Mammary epithelial cell (primary cell): Measurements from ENCODE around the gene SPAG16.

Experiments
- EZH2 ChIP-seq: IDR thresholded peaks from 2 replicates; pipeline ENCODE4 v1.6.1; 2012; ENCODE audit warnings: low read length, inconsistent platforms, borderline replicate concordance
- TF ChIP-seq, protein P1 (sequence below), 2 donors: IDR thresholded peaks in 1 of 2; conservative IDR thresholded peaks in 1 of 2; 2 replicates each; pipeline ENCODE4 v1.5.1; 2011 to 2012; ENCODE audit warnings: inconsistent platforms in 2 of 2, low read length in 2 of 2, mild to moderate bottlenecking in 2 of 2, control low read depth in 1 of 2, low read depth in 1 of 2; ENCODE audit not compliant: insufficient read depth in 1 of 2; ENCODE audit errors: extremely low read depth in 1 of 2

DNA sequence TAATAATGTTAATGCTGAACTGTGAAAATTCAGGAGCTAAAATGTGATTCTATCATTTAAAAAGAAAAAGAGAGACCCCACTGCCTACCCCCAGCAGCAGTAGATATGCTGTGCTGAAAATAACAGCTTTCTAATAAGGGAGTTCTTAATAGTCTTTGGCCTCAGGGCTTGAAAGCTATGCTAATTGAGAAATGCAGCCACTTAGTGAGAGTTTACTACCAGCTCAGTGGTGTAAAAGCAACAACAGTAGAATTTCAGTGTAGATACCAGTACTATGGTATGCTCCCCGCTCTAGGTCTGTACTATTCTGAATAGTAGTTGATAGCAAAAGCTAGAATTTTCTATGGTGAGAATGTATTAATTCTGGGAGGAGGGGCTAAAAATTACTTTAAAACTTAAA, 823.5 kb downstream of the SPAG16 start:
- TF ChIP-seq, protein P1, sequence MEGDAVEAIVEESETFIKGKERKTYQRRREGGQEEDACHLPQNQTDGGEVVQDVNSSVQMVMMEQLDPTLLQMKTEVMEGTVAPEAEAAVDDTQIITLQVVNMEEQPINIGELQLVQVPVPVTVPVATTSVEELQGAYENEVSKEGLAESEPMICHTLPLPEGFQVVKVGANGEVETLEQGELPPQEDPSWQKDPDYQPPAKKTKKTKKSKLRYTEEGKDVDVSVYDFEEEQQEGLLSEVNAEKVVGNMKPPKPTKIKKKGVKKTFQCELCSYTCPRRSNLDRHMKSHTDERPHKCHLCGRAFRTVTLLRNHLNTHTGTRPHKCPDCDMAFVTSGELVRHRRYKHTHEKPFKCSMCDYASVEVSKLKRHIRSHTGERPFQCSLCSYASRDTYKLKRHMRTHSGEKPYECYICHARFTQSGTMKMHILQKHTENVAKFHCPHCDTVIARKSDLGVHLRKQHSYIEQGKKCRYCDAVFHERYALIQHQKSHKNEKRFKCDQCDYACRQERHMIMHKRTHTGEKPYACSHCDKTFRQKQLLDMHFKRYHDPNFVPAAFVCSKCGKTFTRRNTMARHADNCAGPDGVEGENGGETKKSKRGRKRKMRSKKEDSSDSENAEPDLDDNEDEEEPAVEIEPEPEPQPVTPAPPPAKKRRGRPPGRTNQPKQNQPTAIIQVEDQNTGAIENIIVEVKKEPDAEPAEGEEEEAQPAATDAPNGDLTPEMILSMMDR (conservative IDR thresholded peaks at IDR 0.05 in 1 of 2, IDR thresholded peaks at IDR 0.05 in 1 of 2; ENCODE audit: extremely low read depth in 1 of 2, insufficient read depth in 1 of 2, low read depth in 1 of 2, low read length in 2 of 2): no peak
- TF ChIP-seq EZH2: no peak
